NCI-H69 (cell line): ENCODE results near the gene USHBP1.
A peak's percentile ranks its signal among the peaks of the same experiment; 100 is the strongest.

Experiments
- DNase-seq: peaks from one replicate; lab custom pipeline; 2025; lab: John Stamatoyannopoulos, UW

The USHBP1 gene

DNA sequence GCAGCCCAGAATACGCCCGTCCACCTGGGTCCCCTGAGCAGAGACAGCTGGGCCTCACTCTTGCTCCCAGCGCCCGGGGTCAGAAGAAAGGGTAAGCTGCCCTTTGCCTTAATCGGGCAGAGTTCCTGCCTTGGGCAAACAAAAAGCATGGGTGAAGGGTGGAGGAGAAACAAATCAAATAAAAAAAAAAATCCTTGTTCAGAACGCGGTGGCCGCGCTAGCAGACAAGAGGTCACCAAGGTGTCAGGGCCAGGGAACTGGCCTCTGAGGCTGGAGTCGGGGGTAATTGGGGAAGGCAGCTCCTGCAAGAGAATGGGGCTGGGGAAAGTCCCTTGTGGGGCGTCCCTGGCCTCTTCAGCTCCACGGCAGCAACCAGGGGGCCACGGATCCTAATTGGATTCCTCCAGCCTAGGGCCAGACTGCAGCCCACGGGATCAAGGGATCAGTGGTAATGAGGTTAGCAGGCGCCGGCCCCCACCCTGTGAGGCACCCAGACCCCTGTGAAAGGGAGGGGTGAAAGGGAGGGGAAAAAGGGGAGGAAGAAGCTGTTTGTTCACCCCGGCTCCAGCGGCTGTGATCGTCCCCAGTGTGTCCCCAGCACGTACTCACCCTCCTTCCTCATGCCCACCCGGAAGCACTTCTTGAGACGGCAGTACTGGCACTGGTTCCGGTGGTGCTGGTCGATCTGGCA, 24.3 kb downstream of the USHBP1 start:
- no peak for DNase-seq

DNA sequence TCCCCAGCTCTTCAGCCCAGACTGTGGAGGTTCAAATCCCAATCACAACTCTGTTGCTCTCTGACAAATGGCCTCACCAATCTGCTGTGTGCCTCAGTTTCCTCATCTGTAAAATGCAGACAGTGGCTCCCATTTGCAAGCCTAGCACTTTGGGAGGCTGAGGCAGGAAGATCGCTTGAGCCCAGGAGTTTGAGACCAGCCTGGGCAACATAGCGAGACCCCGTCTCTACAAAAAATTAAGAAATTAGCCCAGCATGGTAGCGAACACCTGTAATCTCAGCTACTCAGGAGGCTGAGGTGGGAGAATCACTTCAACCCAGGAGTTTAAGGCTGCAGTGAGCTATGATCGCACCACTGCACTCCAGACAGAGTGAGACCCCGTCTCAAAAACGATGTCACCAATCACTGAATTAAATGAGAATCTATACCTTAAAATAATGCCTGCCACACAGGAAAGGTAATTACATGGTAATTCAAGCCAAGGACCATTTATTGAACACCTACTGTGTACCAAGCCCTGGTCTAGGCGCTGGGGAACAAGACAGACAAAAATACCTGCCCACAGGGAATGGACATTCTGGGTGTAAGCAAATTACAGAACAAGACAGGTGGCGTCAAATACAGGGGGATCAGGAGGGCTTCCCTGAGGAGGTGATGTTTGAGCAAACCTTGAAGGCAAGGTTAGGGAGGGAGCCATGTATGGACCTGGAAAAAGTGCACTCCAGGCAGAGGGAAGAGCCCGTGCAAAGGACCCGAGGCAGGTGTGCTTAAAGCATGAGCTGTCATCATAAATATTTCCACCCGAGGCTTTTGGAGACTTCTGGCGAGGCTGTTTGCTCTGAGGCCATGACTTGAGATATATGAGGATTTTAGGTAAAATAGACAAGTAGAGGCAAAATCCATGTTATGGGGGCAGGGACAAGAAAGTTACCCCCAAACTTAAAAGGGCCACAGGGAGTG, 26.5 kb downstream of the USHBP1 start:
- no peak for DNase-seq

DNA sequence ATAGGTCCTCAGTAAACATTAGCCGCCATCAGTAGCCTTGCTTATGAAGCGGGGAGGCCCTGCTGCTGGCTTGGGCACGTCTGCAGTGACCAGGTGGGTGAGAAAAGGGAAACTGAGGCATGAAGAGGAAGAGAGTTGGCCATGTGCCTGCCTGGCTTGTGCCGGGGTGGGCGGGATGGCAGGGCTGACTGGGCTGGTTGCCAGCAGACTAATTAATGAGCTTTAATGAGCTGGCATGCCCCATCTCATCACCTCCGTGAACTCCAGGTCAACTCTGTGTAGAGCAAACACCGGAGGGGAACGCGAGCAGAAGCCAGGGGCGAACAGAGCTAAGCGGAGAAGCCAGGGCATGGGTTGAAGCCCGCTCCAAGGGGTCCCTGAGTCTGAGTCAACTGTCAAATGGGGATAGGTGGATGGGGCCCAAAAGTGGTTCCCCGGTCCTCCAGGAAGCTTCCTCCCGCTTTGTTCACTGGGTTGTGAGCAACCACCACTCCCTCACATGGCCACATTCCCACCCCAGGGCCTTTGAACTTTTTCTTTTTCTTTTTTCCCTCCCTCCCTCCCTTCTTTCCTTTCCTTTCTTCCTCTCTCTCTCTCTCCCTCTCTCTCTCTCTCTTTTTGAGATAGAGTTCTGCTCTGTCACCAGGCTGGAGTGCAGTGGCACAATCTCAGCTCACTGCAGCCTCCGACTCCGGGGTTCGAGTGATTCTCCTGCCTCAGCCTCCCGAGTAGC, 27.6 kb downstream of the USHBP1 start:
- peak; percentile 24 for DNase-seq

DNA sequence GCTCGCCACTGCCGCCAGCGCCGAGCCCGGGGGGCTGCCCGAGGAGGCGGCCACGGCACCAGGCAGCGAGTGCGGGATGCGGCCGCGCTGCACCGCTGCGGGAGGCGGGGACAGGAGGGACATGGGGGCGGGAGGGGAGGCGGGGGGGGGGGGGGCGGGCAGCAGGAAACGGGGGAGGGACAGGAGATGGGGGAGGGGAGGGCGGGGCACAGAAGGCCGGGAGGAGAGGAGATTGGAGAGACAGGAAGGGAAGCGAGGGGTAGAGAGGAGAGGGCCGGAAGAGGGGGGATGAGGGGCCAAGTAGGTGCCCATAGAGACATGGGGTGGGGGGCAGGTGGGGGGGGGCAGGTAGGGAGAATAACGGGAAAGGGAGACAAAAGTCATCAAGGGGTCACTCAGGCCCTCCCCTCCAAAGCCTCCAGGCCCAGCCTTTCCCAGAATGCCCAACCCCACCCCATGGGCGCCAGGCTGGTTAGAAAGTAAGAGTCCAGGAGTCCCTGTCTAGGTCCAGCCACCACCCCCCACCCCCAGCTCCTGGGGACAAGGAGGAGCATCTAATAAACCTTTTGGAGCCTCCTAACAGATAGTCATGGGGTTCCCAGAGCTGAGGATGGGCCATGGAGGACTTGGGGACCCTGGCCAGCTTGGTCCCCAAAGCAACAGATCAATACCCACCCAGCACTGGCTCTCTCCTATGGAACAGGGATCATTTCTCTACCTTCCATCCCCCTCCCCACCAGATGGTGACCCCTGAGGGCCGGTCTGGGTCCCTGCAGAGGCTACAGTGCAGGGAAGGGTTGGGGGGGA, 28.4 kb downstream of the USHBP1 start:
- DNase-seq, result peak; percentile 90

DNA sequence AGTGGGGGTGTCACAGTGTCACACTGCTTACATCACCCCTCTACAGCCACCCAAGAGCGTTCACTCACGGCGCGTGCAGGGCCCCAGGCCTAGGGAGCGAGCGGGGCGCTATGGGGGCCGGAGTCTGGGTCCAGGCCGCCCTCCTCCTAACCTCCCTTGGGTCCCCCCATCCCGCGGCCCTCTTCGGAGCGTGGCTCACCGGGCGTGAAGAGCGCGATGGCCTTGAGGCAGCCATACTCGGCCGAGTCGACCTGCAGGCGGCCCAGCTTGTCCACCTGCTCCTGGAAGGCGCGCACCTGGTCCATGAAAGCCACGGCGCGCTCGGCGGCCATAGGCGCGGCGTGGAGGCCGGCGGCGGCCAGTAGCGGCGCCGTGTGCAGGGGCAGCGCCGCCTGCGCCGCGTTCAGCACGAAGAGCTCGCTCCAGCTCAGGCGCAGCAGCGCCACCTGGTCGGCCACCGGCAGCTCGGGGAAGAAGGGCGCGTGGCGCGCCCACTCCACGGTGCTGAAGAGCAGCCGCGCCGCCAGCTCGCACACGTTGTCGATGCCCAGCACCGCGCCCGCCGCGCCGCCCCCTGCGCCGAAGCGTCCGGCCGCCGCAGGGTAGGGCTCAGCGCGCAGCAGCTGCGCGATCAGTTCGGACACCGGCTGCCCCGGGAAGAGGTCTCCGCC, 29.1 kb downstream of the USHBP1 start:
- DNase-seq, result peak; percentile 90

DNA sequence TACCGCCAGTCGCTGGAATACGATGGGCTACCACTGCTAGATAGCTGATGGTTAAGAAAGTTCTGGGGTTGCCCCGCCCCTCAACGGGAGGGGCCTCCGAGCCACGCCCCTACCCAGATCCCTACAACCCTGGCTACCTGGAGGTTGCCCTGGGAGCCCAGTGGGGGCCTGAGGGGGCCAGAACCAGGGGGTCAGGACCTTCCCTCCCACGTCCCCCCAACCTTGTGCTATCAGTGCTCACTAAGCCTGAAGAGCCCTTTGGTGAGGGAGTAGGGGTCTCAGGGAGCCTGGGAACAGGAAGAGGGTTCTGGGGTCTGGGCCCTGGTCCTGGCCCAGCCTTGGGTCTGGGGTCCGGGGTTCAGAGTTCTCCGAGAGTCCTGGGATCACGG, 29.6 kb downstream of the USHBP1 start:
- DNase-seq, result peak; percentile 65

DNA sequence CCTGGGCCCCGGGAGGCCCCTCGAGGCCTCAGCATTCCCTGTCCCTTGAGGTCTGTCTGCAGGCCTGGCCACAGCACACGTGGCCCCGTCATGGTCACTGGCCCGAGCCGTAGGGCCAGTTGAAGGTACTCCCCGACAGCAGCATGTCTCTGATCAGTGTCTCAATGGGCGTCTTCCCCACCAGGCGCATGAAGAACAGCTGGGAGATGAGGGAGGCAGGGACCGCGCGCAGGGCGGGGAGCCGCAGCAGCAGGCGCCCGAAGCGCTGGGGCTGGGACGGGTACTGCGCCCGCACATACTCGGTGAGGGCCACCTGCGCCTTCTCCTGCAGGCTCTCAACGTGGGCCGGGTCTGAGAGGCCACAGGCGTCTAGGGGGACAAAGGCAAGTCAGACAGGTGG, 32.3 kb downstream of the USHBP1 start:
- no peak for DNase-seq

DNA sequence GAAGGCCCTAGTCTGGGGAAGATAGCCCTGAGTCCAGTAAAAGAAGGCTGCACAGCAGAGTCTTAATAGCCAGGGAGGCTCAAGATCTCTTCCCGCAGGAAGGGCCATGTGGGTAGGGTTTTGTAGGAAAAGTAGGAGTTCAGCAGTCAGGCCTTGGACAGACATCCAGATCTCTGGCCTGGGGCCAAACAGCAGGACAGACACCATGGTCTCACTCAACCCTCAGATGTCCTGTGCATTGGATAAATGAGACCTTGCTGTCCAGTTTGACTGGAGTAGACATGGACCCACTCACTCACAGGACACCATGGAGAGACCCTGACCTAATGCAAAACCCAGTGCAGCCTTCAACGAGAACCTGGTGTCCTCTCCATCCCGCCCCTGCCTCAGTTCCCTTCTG, 34.7 kb downstream of the USHBP1 start:
- no peak for DNase-seq

DNA sequence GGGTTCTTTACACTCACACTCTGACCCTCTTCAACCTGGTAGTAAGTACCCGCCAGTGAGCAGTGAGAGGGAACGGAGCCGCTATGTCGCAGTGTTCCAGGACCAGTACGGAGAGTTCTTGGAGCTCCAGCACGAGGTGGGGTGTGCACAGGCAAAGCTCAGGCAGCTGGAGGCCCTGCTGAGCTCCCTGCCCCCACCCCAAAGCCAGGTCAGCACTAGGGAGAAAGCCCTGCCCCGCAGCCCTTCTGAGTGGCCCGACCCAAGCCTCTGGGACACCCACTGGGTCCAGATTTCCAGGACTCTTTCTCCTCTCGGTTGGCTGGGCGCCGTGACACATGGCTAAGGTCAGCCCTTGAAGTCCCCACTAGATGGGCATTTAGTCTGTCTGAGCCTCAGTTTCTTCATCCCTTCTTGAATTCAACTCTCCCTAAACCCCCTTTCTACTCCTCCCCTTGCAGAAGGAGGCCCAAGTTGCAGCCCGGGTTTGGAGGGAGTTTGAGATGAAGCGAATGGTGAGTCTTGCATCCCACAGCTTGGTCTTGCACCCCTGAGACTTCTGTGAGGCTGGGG, 36.7 kb downstream of the USHBP1 start:
- DNase-seq, result no peak

DNA sequence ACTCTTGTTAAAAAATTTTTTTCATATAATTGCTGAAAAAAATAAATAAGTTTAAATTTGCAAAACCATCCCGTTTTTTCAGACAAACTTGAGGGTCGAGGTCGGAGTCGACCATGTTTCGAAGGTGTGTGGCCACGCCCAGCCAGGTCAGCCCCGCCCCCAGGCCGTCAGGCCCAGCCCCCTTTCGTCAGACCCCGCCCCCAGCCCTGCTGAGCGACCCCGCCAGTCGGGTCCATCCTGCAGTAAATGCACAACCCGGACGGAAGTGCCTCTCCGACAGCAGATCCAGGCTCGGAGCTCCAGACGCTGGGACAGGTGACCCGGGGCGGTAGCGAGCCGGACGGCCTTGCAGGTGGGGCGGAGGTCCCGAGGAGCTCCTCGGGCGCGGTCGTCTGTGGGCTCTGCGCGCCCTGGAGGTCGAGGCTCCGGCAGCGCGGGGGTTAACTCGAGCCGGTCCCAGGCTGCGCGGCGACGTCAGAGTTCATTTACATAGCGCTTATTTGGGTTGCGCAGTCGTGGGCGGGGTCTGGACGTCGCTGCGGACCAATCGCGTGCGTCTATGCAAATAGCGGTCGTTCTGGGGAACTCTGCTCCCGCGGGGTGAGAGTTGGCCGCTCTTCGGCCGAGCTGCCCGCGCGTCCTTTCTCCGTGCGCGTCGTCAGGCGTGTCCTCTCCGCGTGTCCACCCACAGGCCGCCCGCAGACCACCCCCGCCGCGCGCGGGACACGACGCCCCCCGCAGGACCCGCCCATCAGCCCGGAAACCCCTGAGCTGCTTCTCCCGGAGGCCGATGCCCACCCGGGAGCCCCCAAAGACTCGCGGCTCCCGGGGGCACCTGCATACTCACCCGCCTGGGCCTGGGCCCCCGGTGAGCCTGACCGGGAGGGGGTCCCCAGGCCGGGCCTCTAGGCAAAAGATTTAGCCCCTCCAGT, 38.3 kb downstream of the USHBP1 start, which contains the start of gene OCEL1:
TSS of gene OCEL1 (plus strand) at position 225 of the 932 bp plus-strand sequence. CDS start at position 247, 22 bp downstream.
- peak; percentile 99 for DNase-seq

DNA sequence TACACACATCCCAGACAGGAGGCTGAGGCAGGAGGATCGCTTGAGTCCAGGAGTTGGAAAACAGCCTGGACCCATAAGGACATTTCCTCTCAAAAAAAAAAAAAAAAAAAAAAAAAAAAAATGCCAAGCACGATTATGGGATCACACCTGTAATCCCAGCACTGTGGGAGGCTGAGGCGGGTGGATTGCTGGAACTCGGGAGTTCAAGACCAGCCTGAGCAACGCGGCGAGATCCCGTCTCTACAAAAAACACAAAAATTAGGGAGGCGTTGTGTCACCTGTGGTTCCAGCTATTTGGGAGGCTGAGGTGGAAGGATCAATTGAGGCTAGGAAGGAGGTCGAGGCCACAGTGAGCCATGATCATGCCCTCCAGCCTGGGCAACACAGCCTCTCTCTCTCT, 39.5 kb downstream of the USHBP1 start:
- DNase-seq, result no peak

DNA sequence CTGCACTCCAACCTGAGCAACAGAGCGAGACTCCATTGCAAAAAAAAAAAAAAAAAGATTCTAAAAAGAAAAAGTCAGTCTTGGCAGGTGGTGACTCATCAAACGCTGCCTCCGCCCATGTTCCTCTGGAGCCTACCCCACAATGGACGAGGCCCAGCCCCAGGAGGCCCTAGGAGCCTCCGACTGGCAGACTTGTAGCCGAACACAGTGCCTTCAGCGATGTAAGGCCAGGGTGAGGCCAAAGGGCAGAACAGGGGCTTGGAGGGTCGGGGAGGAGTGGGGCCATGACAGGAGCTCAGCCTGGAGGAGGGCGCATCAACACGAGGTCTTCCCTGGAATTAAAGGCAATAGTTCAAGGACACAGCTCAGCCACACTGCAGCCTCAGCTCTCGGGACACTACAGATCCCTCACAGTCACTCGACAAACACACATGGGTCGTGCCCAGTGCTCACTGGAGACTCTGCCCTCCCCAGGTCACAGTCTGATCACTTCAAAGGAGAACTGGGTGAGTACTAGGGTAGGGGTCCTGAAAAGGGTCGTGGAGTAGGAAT, 44.3 kb downstream of the USHBP1 start:
- DNase-seq, result no peak

DNA sequence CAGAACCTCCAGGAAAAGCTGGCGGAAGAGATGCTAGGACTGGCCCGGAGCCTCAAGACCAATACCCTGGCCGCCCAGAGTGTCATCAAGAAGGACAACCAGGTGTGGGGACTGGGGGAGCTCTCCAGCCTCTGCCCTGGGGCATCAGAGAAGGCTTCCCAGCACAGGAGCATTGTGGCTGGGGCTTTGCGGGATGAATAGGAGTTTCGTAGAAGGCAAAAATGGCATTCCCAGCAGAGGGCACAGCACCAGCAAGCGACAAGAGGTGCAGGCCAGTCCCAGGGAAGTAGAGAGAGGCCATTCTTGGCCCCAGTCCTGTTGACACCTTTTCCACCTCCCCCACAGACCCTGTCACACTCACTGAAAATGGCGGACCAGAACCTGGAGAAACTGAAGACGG, 45.3 kb downstream of the USHBP1 start:
- DNase-seq, result no peak

DNA sequence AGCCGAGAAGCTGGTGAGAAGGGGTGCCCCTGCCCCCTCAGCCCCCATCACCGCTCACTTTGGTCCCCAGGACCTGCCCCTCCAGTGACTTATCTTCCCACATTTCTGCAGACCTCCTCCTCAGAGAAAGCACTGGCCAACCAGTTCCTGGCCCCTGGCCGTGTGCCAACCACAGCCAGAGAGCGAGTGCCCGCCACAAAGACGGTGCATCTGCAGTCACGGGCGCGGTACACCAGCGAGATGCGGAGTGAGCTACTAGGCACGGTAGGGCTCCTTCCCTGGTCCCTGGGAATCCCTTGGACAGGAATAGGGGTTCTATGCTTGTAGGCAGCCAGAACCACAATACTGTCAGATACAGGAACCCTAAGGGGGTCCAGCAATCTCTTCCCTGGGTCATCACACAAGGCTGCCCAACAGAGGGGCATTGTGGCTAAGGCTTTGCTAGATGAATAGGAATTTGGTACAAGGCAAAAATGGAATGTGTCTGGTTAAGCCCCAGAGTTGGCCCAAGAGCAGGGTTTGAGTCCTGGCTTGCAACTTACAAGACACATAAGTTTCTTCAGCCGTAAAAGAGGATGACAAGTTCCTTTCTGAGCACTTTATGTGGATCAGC, 48.4 kb downstream of the USHBP1 start:
- DNase-seq, result peak; percentile 61

DNA sequence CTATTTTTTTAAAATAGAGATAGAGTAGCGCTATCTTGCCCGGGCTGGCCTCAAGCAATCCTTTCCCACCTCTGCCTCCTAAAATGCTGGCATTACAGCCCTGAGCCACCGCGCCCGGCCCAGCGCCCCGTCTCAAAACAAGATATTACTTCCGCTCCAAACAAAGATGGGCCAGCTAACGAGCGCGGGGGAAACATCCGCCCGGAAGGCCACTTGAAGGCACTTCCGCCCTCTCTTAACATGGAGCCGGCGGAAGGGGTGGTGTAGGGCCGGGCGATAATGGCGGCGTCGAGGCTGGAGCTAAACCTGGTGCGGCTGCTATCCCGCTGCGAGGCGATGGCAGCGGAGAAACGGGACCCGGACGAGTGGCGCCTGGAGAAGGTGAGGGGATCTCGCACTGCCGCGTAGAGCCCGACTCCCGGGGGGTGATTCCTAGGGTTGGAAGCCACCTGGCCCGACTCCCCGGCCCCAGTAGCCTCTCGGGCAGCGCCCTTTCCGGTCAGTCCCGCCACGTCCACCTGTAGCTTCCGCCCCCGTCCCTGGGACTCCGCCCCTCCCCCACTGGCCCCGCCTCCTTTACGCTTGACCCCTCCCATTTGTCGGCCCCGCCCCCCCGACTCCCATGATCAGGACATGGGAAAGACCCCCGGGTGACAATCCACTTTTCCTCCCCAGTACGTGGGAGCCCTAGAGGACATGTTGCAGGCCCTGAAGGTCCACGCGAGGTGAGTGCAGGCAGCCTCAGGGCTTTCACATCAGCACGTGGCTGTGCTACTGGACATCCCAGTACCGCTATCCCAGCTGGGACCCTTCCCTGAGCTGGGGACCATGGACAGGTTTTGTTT, 49.2 kb downstream of the USHBP1 start, which contains the start of gene USE1:
TSS of gene USE1 (plus strand) at position 231 of the 845 bp plus-strand sequence. CDS start at position 280, 49 bp downstream.
- DNase-seq, result peak; percentile 98

DNA sequence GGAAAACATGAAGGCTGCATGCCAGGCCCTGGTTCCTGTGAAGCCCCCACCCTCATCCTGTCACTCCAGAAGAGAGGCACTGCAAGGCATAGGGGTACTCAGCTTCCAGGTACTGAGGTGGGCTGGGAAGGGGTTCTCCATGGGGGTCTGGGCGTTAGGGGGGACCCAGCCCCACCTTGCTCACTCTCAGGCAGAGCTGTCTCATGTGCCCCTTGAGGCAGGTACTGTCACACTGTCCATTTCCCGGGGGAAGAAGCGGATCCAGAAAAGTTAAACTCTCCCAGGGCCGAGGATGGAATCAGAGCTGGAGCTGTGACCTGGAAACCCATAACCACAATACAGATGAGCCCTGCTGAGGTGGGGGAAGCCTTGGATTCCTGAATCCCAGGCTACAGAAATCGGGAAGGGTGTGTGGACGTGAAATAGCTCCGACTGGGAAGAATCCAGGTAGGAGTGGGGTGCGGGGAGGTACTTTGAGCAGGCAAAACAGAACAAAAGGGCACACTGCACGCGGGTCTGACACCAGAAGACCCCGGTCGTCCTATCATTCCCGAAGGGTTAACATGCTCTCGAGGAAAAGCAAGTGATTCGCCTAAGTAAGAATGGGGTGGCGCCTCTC, 49.9 kb downstream of the USHBP1 start:
- no peak for DNase-seq

DNA sequence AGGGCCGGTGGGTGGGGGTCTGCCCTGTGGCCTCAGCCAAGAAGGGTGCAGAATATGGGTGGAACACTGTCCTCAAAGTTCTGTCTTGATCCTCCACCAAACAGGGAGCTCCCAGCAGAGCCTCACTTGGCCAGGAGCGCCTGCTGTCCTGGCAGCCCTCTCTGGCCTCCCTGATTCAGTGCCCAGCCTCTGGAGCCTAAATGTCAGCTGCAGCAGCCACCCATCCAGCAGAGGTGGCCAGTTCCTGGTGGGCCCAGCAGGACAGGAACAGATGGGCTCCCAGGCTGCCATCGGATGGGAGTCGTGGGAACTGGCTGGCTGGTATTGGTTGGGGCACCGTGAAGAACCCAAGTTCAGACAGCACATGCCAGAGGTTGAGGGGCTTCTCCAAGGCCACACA, 51.2 kb downstream of the USHBP1 start:
- DNase-seq, result no peak
